ENCODE data around the gene PHKA2.
"Not testable (repeated sequence)": the region's sequence is repeated elsewhere in the genome, so short reads cannot be mapped to it uniquely, and the experiment has no call there.

The PHKA2 gene

DNA sequence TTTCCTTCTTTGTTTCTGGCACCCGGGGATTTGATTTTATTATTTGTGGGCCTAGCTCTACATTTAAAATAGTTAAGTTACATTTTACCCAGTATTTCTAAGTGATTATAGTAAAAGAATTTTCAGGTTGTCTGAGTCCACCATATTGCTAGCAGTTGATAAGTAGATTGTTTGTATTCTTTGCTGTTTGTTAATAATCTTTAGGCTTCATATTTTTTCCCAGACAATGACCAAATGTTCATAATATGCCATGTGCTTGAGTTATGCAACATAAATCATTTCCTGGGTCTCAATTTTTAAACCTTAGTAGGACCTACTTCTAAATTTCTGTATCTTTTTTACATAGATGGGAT, 127.3 kb downstream of the PHKA2 start:
- DNase-seq (ENCODE audit: low read depth) = no peak

DNA sequence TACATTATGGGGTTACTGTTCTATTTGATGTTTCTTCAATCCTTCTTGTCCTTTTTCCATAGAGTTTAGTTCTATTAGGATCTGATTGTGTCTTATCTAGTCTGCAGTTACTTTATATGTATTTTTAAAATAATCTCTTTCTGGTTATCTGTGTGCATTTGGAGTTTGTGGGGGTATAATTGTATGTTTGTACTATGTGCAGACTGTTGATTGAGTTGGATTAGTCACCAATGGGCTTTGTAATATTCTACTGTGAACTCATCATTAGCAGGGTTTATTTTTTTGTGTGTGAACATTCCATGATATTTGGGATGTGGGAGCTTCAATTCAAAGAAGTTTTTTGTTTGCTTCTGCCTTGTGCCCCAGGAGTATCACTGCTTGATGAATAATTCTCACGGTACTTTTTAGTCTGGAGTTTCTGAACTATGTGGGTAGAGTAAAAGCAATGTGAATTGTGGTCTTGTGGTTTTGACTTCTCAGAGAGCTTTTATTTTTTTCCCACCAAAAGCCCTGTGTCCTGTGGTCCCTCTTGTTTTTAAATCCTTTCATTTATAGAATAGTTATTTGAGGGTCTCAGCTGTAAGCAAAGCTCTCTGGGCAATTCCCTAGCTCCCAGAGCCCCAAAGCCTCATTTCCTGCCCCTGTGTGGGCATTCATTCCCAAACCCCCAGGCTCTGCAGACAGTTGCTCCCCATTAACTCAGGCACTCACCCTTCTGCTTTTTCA, 127.8 kb downstream of the PHKA2 start:
- no peak for DNase-seq (ENCODE audit: low read depth)

DNA sequence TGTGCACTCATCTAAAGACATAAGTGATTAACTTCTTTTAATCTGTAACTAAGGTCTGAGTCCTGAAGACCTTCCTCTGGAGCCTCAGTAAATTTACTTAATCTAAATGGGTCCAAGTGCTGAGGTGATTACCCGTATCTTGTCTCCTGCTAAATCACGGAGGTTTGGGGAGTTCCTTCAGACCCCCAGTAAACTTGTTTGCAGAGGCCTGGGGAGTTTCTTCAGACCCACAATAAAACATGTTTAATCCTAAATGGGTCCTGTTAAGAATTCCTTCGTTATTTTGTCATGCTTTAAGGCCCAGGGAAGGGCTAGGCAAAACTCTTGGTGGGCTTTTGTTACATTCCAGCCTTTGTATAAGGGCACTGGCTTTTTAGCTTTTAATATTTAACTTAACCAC, 136.0 kb downstream of the PHKA2 start:
- DNase-seq (ENCODE audit: low read depth) = not testable (repeated sequence)

Measured in activated T-helper 9 cell treated with anti-CD3 and anti-CD28 coated beads, Interleukin-2, amount 50 U/mL, for 16 hours (primary cell).